NCI-H2107 (cell line): ENCODE data around the gene CCDC34.

Source experiments
- DNase-seq: peaks from one replicate; lab custom pipeline; 2025; lab: John Stamatoyannopoulos, UW

The CCDC34 gene

GRCh38 chr11:27392278-27393114, 29.5 kb upstream of the CCDC34 start:
- DNase-seq = no peak

DNA sequence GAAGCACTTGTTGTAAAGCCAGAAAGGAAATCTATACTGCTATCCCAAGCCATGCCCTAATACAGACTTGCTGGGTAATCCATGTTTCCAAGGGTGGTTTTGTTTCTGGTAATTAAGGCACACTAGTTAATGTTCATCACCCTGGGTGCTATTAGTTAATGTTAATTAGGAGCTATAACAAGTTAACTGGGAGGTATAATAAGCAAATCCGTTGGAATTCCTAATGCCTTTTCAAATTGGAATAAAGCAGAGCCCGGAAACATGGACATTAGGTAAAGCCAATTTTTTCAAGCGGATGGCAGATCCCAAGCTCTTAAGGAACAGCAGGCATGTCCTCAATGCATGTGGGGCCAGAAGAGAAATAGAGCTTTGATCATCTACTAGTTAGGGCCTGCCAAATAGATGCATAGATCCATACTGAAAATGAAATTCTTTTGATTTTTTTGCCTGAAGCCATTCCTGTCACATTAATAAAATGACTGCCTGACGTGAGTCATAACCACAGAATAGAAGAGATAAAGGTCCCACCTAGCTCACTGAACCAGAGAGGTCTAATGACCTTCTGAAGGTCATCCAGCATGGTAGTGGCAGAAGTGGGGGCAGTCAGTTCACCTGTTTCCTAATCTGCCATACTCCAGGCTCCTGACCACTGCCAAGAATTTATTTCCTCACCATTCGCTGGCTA, 28.5 kb upstream of the CCDC34 start:
- no peak for DNase-seq

- no peak for DNase-seq
Measured at GRCh38 chr11:27390318-27391295, 27.6 kb upstream of the CCDC34 start.

DNA sequence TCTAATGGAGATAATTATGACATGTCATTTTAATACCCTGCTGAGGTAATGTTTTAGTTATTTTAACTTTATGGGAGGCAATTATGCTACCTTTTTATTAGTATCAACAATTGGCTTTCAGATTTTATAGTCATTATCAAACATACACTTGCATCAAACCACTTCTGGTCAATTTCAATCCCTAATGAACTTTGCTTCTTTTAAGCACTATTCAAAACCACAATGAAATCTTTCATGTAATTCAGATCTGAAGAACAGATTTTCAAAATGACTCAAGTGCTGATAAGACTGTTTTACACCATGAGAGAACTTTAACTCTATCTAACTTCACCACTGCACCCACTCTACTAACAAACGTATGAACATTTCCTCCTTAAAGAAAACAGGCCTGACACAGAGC, 25.9 kb upstream of the CCDC34 start:
- no peak for DNase-seq

DNA sequence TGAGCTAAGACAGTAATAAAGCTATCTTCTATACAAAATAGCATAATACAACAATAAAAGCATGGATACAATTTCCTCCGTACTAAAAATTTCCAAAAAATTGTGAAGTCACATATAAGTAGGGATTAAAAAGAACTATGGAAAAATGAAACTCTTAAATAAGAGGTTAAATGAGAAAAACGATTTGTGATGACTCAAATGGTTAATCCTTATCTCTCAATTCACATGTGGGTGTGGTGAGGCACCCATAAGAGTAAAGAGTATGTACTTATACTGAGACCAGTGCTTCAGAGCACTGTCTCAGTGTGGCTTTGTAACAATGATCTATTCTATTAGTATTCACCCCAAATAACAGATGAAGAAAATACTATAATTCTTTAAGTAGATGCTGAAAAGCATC, 25.0 kb upstream of the CCDC34 start:
- no peak for DNase-seq

GRCh38 chr11:27387362-27387761, 24.3 kb upstream of the CCDC34 start:
- no peak for DNase-seq

- DNase-seq = no peak
Measured at GRCh38 chr11:27386181-27386845, 23.3 kb upstream of the CCDC34 start.

- no peak for DNase-seq
Measured at GRCh38 chr11:27385245-27385644, 22.2 kb upstream of the CCDC34 start.

GRCh38 chr11:27384227-27384626, 21.2 kb upstream of the CCDC34 start:
- DNase-seq = no peak

DNA sequence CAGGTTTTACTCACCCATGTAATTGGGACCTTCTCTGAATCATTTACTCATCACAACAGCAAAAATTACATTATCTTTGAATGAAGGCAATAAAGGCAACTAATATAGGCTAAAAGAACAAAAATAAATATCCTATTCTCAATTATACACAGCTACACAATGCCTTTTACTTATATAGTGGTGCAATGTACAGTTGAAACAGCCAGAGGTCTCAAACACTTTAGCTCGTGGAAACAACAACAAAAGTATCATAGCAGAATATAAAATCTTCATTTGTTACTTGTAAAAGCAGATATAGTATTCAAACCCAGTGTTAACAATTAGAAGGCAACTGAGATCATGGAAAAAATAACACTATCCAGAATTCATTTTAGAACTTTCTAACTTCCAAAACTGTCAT, 20.6 kb upstream of the CCDC34 start:
- no peak for DNase-seq

GRCh38 chr11:27381238-27381666, 18.2 kb upstream of the CCDC34 start:
- DNase-seq = no peak

- DNase-seq = no peak
Measured at GRCh38 chr11:27380771-27381170, 17.8 kb upstream of the CCDC34 start.

DNA sequence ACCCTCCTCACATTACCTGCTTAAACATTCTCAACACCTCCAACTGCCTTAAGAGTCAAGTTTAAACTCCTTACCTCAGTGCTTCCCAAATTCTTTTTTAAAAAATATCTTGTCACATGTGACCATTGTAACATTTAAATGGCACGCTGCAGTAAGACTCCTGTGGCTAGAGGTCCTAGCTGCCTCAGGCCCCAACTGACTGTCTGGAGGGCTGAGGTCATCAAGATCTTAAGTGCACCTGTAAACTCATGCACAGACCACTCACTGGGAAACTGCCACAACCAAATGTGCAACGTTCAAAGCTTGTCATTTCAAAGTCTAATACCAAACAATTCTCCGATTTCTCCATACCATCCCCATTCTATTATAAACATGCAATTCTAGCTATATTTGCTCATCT, 16.4 kb upstream of the CCDC34 start:
- no peak for DNase-seq

- no peak for DNase-seq
Measured at GRCh38 chr11:27375370-27375769, 12.4 kb upstream of the CCDC34 start.

DNA sequence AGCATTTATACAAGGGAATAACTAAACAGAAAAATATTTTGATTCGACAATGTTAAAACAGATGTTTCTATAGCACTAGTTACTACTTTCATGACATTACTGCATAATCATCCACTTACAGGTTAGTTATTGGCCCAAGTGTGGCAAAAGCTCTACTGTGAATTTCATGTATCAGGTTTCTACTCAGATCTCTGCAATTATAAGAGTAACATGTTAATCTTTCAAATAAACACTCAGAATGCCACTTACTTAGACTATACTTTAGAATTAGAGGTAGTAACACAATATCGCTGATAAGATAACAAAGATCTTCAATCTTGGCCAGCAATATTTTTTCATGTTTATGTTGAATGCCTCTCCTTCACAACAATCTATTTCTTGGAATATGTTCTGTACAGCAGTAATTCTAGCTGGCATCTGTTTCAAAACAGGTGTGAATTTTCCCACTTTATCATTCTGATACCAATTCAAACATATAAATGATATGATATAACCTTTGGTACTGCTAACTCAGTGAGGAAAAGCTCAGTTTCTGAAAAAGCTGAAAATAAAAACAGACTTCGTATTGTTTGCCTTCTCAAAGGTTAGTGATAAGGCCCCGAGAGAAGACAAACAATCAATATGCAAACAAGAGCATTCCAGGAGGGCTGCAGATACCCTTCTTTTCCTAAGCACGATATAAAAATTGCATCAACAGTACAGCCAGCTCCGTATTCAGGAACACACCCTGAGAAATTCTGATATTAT, 11.0 kb upstream of the CCDC34 start:
- DNase-seq = no peak

DNA sequence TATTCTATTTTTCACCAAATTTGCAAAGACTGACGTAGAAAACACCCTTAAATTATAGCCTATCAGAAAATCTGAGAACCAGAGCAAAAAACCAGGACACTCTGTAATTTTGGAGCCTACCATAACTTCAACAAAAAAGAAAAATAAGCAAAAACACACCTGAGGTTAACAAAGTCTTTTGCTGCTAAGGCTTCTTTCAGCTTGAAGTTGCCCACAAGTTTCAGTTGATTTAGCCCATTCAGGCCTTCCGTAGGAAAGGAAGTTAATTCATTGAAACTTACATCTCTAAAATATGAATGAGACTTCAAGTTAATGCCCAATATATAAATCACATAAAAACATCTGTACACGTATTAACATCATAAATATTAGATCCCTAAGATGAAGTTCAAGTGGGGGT, 10.4 kb upstream of the CCDC34 start:
- no peak for DNase-seq

DNA sequence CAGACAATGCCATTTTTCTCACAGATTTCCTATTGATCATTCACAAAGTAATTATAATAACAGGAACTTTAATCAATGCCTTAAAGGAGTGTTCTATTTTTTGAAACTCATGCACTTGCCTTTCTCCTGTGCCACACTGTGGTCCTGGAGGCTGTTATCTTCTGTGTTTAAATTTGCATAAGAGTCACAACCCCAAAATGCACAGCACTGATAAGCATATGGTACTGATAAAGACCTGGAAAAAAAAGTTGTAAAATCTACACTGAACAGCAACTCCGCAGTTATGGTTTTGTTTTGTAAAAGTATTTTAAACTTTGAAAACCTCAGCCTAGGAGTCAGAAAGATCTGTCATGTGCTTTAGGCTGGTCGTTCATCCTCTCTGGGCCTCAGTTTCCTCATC, 9.1 kb upstream of the CCDC34 start:
- DNase-seq = no peak

DNA sequence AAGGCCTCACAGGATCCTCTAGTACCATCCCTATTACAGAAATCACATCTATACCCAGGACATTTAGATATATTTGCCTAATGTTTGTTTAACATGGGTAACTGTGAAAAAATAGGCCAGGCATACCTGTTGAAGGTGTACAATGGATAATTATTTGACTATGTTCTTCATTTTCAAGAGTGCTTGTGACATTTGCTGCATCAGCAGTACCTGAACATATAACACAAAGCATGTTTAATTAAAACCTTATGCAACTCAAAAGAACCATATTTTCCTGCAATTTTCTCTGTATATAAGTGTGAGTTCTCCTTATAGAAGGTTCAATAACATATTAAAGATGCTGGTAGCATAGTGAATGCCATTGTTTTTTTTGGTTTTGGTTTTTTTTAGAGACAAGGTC, 8.5 kb upstream of the CCDC34 start:
- no peak for DNase-seq

DNA sequence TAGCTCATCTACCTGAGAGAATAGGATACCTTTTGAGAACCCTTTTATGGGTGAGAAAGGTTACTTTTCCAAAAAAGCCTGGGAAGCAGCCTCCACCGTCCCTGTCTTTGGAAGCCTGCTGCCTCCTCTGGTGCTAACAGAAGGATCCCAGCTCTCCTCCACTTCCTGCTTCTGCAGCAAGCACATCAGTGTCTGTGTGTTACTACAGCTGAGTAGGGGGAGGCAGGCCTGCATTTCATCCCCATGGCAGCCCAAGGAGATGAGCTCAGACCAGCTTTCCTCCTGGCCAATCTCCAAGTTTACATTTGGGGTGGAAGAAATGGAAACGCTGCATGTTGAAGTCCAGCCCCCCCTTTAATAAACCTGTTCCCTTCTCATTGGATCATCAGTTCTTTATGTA, 7.4 kb upstream of the CCDC34 start:
- DNase-seq = no peak

- no peak for DNase-seq
Measured at GRCh38 chr11:27367881-27368280, 4.9 kb upstream of the CCDC34 start.

- DNase-seq = no peak
Measured at GRCh38 chr11:27363576-27364117, 632 bp upstream of the CCDC34 start.
